H9 (cell line): ENCODE data around the gene MEP1B. TPM values are rescaled to one million over a fixed set of nuclear protein-coding genes. Genes with fewer than 3 reads are reported as not detected.

Experiments
- DNase-seq: peaks from one replicate; pipeline ENCODE4 v3.0.0-alpha.2; 2017
- H2AFZ ChIP-seq: one replicate; pipeline ENCODE4 v1.6.1; 2013; ENCODE audit warnings: mild to moderate bottlenecking, low read length, control low read depth, moderate library complexity
- H2AK5ac ChIP-seq: 2 replicates; pipeline ENCODE4 v1.6.1; 2013; ENCODE audit warnings: low read length, control low read depth, mixed read lengths; ENCODE audit not compliant: insufficient read length
- H2BK120ac ChIP-seq: one replicate; pipeline ENCODE4 v1.6.1; 2013; ENCODE audit warnings: low read depth, mild to moderate bottlenecking, low read length, control low read depth, inconsistent platforms; ENCODE audit not compliant: poor library complexity, severe bottlenecking
- H2BK12ac ChIP-seq: 2 replicates; pipeline ENCODE4 v1.6.1; 2013; ENCODE audit warnings: low read length, control low read depth, mixed read lengths, low read depth; ENCODE audit not compliant: insufficient read length
- H2BK15ac ChIP-seq: 2 replicates; pipeline ENCODE4 v1.6.1; 2013; ENCODE audit warnings: low read depth, low read length, control low read depth
- H2BK20ac ChIP-seq: one replicate; pipeline ENCODE4 v1.6.1; 2013; ENCODE audit warnings: low read depth, mild to moderate bottlenecking, low read length, control low read depth, inconsistent platforms; ENCODE audit not compliant: poor library complexity, severe bottlenecking
- H2BK5ac ChIP-seq: 2 replicates; pipeline ENCODE4 v1.6.1; 2013; ENCODE audit warnings: low read length, control low read depth, mixed read lengths; ENCODE audit not compliant: insufficient read length
- H3K14ac ChIP-seq: 2 replicates; pipeline ENCODE4 v1.6.1; 2013; ENCODE audit warnings: low read length, control low read depth; ENCODE audit not compliant: insufficient read depth
- H3K18ac ChIP-seq: 2 replicates; pipeline ENCODE4 v1.6.1; 2013; ENCODE audit warnings: low read depth, mild to moderate bottlenecking, mixed read lengths, low read length, control low read depth; ENCODE audit not compliant: insufficient read length
- H3K23ac ChIP-seq: 2 replicates; pipeline ENCODE4 v1.6.1; 2013; ENCODE audit warnings: low read length, control low read depth, mixed read lengths, low read depth; ENCODE audit not compliant: insufficient read length
- H3K23me2 ChIP-seq: 2 replicates; pipeline ENCODE4 v1.6.1; 2013; ENCODE audit warnings: low read depth, mild to moderate bottlenecking, mixed read lengths, low read length, control low read depth; ENCODE audit not compliant: insufficient read length, poor library complexity, severe bottlenecking
- H3K27ac ChIP-seq: 2 replicates; pipeline ENCODE4 v1.5.1; 2013; ENCODE audit warnings: low read length, control low read depth, mixed read lengths, low read depth; ENCODE audit not compliant: insufficient read length
- H3K27me3 ChIP-seq: 2 replicates; pipeline ENCODE4 v1.6.1; 2013; ENCODE audit warnings: low read length, control low read depth, inconsistent platforms; ENCODE audit not compliant: insufficient read depth
- H3K4ac ChIP-seq: 2 replicates; pipeline ENCODE4 v1.6.1; 2013; ENCODE audit warnings: low read depth, mild to moderate bottlenecking, control low read depth, inconsistent platforms, low read length, moderate library complexity
- H3K4me1 ChIP-seq: 2 replicates; pipeline ENCODE4 v1.6.1; 2013; ENCODE audit warnings: low read length, control low read depth, inconsistent platforms; ENCODE audit not compliant: insufficient read depth
- H3K4me2 ChIP-seq: 2 replicates; pipeline ENCODE4 v1.6.1; 2013; ENCODE audit warnings: low read length, control low read depth, mixed read lengths; ENCODE audit not compliant: insufficient read length, insufficient read depth
- H3K56ac ChIP-seq: 2 replicates; pipeline ENCODE4 v1.6.1; 2013; ENCODE audit warnings: low read depth, mild to moderate bottlenecking, mixed read lengths, low read length, control low read depth; ENCODE audit not compliant: insufficient read length
- H3K79me1 ChIP-seq: 2 replicates; pipeline ENCODE4 v1.6.1; 2013; ENCODE audit warnings: low read depth, mild to moderate bottlenecking, moderate library complexity, low read length, control low read depth, inconsistent platforms; ENCODE audit not compliant: insufficient read depth, poor library complexity, severe bottlenecking
- H3K79me2 ChIP-seq: 2 replicates; pipeline ENCODE4 v1.6.1; 2013; ENCODE audit warnings: low read length, control low read depth, inconsistent platforms; ENCODE audit not compliant: insufficient read depth
- H3K9ac ChIP-seq: 2 replicates; pipeline ENCODE4 v1.6.1; 2013; ENCODE audit warnings: low read length, control low read depth, mixed read lengths; ENCODE audit not compliant: insufficient read length; ENCODE audit errors: extremely low read depth
- H3K9me3 ChIP-seq: one replicate; pipeline ENCODE4 v1.6.1; 2013; ENCODE audit warnings: low read depth, low read length, inconsistent platforms; ENCODE audit not compliant: control insufficient read depth
- H3T11ph ChIP-seq: one replicate; pipeline ENCODE4 v1.6.1; 2013; ENCODE audit warnings: mild to moderate bottlenecking, low read length, control low read depth, inconsistent platforms
- H4K20me1 ChIP-seq: one replicate; pipeline ENCODE4 v1.6.1; 2013; ENCODE audit not compliant: control insufficient read depth, insufficient read length, insufficient read depth
- H4K5ac ChIP-seq: 2 replicates; pipeline ENCODE4 v1.6.1; 2013; ENCODE audit warnings: low read depth, mild to moderate bottlenecking, mixed read lengths, low read length, control low read depth; ENCODE audit not compliant: insufficient read length
- H4K8ac ChIP-seq: replicated peaks from 2 replicates; pipeline ENCODE4 v1.6.1; 2013; ENCODE audit warnings: low read length, control low read depth, mixed read lengths, low read depth; ENCODE audit not compliant: insufficient read length
- H4K91ac ChIP-seq: 2 replicates; pipeline ENCODE4 v1.6.1; 2013; ENCODE audit warnings: low read depth, mild to moderate bottlenecking, moderate library complexity, mixed read lengths, low read length, control low read depth; ENCODE audit not compliant: insufficient read length
- H3K27ac Mint-ChIP-seq, 3 experiments: 2 replicates in 2 of 3; 3 replicates in 1 of 3; pipeline ENCODE4 v1.8.0; 2020 to 2021; ENCODE audit warnings: mixed read lengths in 3 of 3, mild to moderate bottlenecking in 1 of 3, moderate library complexity in 1 of 3
- H3K27me3 Mint-ChIP-seq: 2 replicates; pipeline ENCODE4 v1.8.0; 2021; ENCODE audit warnings: low read depth, mild to moderate bottlenecking, moderate library complexity, mixed read lengths
- H3K36me3 Mint-ChIP-seq, 3 experiments: 2 replicates in 2 of 3; 3 replicates in 1 of 3; pipeline ENCODE4 v1.8.0; 2020 to 2021; ENCODE audit warnings: low read depth in 3 of 3, mixed read lengths in 3 of 3; ENCODE audit not compliant: insufficient read depth in 1 of 3
- H3K4me1 Mint-ChIP-seq, 2 experiments: 2 replicates each; pipeline ENCODE4 v1.8.0; 2020; ENCODE audit warnings: mixed read lengths in 2 of 2
- H3K4me3 Mint-ChIP-seq, 2 experiments: 2 replicates in 1 of 2; 3 replicates in 1 of 2; pipeline ENCODE4 v1.8.0; 2020 to 2021; ENCODE audit warnings: mild to moderate bottlenecking in 2 of 2, mixed read lengths in 2 of 2, moderate library complexity in 1 of 2
- H3K9me3 Mint-ChIP-seq, 2 experiments: 2 replicates in 1 of 2; 3 replicates in 1 of 2; pipeline ENCODE4 v1.8.0; 2020; ENCODE audit warnings: mild to moderate bottlenecking in 2 of 2, mixed read lengths in 2 of 2, moderate library complexity in 1 of 2
- WGBS: extraction: QIAGEN DNeasy Blood & Tissue Kit; methylation state at CpG from one replicate; pipeline ENCODE4 v1.1.7; 2013; ENCODE audit warnings: missing lambda C conversion rate, low lambda C conversion rate, mixed read lengths; ENCODE audit not compliant: insufficient read length; ENCODE audit errors: extremely low coverage; 5-methylcytosine and 5-hydroxymethylcytosine counted together
- total RNA-seq: library from RNA; stranded (reverse); gene quantifications from 2 replicates; pipeline ENCODE4 v1.2.1, GENCODE V29; 2021
- TF ChIP-seq, protein P1 (sequence below): fragments of 200-600 bp; sonication (generic); conservative IDR thresholded peaks from 3 replicates; pipeline ENCODE4 v1.8.0; 2021; ENCODE audit warnings: antibody characterized with exemption, mild to moderate bottlenecking

MEP1B gene
- total RNA-seq, 1 experiment from 2014 or later, result not detected

DNA sequence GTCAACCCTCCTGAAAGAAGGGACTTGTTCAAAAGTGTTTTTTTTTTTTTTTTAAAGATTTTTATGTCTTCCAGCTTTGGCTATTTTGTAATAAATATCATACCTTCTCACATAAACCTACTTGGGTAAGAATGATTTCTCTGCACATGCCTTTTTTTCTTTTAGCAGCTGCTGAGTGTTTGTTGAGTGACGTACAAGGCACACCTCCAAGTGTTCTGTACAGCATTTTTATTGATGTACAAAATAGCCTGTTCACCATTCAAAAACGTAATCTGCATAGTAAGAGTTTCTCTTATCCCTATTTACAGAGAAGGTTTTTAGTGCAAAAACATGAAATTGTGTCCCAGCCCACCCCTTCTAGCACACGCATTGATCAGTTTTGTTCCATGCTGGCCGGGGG lies 77.6 kb downstream of the MEP1B start:
- Histone ChIP-seq H2BK15ac (no peak overlapping the region), H3K23ac (no peak overlapping the region), H2BK20ac (no peak overlapping the region), H3K79me2 (no peaks in the 10 kb centered on the region), H3K4ac (no peak overlapping the region), H2BK5ac (no peak overlapping the region), H4K5ac (no peak overlapping the region), H2AFZ (no peak overlapping the region), H3K18ac (no peak overlapping the region), H3K9me3 (no peaks in the 10 kb centered on the region), H3K27me3 (no peaks in the 10 kb centered on the region), H4K91ac (no peak overlapping the region), H3K14ac (no peak overlapping the region), H2BK120ac (no peak overlapping the region), H2BK12ac (no peak overlapping the region), H3K27ac (no peak overlapping the region), H3K4me2 (no peak overlapping the region), H3K23me2 (no peaks in the 10 kb centered on the region), H3K79me1 (no peaks in the 10 kb centered on the region), H3K4me1 (no peaks in the 10 kb centered on the region), H3K56ac (no peak overlapping the region), H4K20me1 (no peaks in the 10 kb centered on the region), H3K9ac (no peak overlapping the region), H3T11ph (no peak overlapping the region), H4K8ac (no peak overlapping the region), H2AK5ac (no peak overlapping the region)
- Mint-ChIP-seq H3K4me1 (peaks cover 21% of the 10 kb centered on the region in 2 experiments), H3K36me3 (peaks cover 0 to 14% (median 6%) of the 10 kb centered on the region in 3 experiments; a peak in 6 of 7 replicates), H3K4me3 (no peak overlapping the region), H3K9me3 (no peaks in the 10 kb centered on the region), H3K27ac (no peak overlapping the region), H3K27me3 (no peaks in the 10 kb centered on the region)
- WGBS, result no CpG with 5 or more reads among the region's 4 CpGs
- DNase-seq, result no peak
- TF ChIP-seq, protein P1, sequence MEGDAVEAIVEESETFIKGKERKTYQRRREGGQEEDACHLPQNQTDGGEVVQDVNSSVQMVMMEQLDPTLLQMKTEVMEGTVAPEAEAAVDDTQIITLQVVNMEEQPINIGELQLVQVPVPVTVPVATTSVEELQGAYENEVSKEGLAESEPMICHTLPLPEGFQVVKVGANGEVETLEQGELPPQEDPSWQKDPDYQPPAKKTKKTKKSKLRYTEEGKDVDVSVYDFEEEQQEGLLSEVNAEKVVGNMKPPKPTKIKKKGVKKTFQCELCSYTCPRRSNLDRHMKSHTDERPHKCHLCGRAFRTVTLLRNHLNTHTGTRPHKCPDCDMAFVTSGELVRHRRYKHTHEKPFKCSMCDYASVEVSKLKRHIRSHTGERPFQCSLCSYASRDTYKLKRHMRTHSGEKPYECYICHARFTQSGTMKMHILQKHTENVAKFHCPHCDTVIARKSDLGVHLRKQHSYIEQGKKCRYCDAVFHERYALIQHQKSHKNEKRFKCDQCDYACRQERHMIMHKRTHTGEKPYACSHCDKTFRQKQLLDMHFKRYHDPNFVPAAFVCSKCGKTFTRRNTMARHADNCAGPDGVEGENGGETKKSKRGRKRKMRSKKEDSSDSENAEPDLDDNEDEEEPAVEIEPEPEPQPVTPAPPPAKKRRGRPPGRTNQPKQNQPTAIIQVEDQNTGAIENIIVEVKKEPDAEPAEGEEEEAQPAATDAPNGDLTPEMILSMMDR, result no peak

Other genes with a start within 250 kb of the MEP1B start
- gene TRAPPC8, start 246.9 kb upstream of the MEP1B start, total RNA-seq, result 40.4 and 43.0 TPM in 2 replicates
- gene RNF125, start 171.2 kb upstream of the MEP1B start, total RNA-seq, result 8.3 and 9.4 TPM in 2 replicates
- gene RNF138, start 98.2 kb upstream of the MEP1B start, total RNA-seq, result 73.5 and 80.9 TPM in 2 replicates